LoVo (cell line): Measurements from ENCODE around the gene DAGLB.
"Not testable (repeated sequence)": the region's sequence is repeated elsewhere in the genome, so short reads cannot be mapped to it uniquely, and the experiment has no call there.

Experiments used
- DNase-seq: peaks from one replicate; pipeline ENCODE4 v3.0.0-alpha.2; 2016; ENCODE audit warnings: low spot score

DAGLB gene

GRCh38 chr7:6447581-6448199 lies at the start of gene DAGLB:
TSS of gene DAGLB (minus strand) at chr7:6447954. CDS start at chr7:6447842, 112 bp downstream.
- peak; percentile 100 for DNase-seq

DNA sequence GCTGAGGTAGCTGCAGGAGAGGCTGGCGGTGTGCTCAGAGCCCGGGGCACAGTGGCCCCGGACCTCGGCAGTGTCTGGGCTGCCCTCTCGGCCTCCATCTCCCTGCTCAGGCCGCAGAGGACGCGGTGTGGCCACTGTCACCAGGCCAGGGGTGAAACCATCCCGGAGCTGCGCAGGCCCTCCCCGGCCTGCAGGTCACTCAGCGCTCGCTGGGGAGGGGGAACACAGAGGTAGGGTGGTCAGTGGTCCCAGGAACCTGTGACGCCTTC lies 49.8 kb upstream of the DAGLB start:
- DNase-seq = no peak

DNA sequence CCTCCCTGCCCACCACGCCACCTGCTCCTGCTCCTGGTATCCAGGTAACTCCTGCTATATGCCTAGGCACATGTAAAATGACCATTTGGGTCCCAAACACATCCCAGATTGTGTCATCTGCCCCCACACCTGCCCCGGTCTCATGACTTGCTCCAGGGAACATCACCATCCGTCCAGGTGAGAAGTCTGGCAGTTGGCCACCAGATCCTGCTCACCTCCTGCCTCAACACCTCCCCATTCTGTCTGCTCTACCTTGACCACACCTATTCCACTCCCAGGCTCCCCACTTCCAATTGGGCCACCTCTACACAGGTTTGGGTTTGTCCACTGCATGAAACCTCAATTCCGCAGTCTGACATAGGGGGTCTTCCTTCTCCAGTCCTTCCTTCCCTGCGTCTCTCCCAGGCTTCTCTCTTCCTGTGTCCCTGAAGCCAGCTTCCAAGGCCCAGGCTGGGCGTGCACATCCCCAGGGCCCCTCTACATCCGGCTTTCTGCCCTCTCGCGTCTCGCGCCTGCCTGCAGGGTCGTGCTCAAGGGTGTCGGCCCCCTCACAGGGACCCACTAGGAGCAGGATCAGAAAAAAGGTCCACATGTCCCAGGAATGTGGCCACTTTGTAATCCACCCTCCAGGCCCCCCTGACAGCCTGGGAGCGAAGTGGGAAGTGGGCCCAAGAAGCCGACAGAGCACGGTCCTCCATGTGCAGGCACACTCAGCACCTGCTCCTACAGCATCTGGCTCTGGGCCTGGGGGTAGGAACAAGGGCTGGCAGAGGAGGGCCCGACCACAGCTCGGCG lies 49.3 kb upstream of the DAGLB start:
- no peak for DNase-seq

- no peak for DNase-seq
Observed at GRCh38 chr7:6495597-6496262, 48.0 kb upstream of the DAGLB start.

DNA sequence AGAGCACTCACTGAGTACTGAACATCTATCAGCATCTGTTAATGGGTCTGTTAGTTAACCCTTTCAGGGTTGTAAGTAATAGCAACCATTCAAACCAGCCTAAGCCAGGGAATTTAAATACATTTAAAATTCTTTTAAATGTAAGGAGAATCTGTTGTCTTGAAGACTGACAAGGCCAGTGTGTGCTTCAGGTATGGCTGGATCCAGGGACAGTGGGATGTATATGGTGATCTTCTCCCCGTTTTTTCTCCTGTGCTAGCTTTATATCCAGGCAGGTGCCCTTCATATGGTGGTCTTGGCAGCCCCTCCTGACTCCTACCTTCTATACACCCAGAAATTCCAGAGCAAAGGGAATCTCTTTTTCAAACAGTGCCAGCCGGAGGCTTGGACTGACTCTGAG lies 46.6 kb upstream of the DAGLB start:
- no peak for DNase-seq

- no peak for DNase-seq
Observed at GRCh38 chr7:6491194-6491593, 43.4 kb upstream of the DAGLB start.

GRCh38 chr7:6489612-6490011 lies 41.9 kb upstream of the DAGLB start:
- peak; percentile 54 for DNase-seq

DNA sequence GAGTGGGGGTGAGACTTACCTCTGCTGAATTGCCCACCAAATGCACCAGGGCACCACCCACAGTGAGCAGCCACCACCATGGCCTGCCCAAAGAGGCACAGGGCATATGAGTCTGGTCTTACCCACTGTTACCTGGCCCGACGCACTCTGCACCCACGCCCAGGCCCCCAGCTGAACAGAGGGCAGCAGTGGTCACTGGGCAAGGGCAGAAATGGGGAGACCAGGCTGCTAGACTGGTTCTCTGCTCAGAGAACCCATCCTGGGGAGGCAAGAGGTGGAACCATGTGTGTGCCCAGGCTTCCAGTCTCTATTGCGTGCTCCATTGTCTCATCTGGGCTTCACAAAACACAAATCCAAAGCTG lies 39.4 kb upstream of the DAGLB start:
- no peak for DNase-seq

DNA sequence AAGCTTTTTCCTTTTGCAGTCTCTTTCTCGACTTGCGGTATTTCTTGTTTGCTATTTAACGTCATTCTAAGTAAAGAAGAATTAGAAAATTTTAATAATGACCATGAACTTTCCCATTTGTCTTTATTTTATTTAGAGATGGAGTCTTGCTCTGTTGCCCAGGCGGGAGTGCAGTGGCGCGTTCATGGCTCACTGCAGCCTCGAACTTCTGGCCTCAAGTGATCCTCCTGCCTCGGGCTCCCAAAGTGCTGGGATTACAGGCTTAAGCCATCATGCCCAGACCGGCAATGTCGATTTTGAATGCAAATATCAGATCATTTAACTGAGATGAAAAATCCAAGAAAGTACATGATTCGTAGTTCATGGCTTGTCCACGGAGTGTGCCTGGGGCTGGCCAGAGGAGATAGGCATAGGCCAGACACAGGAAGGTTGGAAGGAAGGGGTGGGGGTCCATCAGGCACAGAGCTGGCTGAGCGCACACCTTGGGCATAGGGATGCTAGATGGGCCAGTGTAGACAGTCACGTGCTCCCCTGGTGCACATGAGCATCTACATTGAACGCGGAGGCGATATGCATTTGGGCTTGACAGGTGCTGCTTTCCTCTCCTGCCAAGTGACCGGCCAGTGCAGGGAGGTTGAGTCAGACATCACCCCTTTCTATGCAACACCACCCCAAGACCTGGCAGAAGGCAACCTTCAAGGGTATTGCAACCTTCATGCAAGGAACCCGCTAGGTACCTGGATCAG lies 38.9 kb upstream of the DAGLB start:
- no peak for DNase-seq

DNA sequence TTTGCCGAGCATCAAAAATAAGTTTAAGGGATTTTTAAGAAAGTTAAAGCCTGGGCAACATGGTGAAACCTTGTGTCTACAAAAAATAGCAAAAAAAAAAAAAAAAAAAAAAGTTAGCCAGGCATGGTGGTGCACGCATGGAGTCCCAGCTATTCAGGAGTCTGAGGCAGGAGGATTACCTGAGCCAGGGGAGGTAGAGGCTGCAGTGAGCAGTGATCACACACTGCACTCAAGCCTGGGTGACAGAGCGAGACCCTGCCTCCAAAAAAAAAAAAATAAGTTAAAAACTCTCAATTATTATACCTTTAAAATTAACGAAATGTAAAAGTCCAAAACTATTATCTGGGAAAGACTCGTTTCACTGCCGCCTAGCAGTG lies 35.0 kb upstream of the DAGLB start:
- DNase-seq = no peak

GRCh38 chr7:6482307-6482706 lies 34.6 kb upstream of the DAGLB start:
- DNase-seq = peak; percentile 53

GRCh38 chr7:6481445-6481844 lies 33.7 kb upstream of the DAGLB start:
- DNase-seq = no peak

- no peak for DNase-seq
Observed at GRCh38 chr7:6480323-6480660, 32.5 kb upstream of the DAGLB start.

GRCh38 chr7:6479067-6479466 lies 31.3 kb upstream of the DAGLB start:
- DNase-seq = no peak

DNA sequence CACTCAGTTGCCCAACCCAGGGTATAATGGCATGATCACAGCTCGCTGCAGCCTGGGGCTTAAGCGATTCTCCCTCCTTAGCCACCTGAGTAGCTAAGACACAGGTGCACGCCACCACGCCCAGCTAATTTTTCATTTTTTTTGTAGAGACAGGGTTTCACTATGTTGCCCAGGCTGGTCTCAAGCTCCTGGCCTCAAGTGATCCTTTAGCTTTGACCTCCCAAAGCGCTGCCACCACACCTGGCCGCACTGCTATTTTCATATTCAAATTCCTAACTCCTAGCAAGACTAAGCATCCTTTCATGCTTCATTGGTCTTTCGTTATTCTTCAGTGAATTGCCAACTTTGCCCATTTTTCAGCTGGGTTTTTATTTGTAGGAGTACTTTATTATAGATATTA lies 30.4 kb upstream of the DAGLB start:
- no peak for DNase-seq

DNA sequence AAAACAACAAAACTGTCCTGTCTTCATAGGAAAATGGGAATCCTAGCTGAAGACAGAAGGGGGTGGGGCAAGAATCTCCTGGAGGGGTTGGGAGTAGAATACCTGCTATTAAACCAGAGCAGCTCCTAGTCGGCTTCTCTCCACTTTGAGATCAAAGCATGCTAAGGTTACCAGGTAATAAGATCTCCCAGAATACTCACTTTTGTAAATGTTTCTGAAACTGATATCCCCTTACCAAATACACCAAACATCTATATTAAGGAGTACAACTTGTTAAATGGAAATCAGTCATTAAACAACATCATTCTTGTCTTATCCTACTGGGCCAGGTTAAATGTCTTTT lies 29.5 kb upstream of the DAGLB start:
- DNase-seq = no peak

GRCh38 chr7:6476596-6477317 lies 29.0 kb upstream of the DAGLB start:
- DNase-seq = no peak

DNA sequence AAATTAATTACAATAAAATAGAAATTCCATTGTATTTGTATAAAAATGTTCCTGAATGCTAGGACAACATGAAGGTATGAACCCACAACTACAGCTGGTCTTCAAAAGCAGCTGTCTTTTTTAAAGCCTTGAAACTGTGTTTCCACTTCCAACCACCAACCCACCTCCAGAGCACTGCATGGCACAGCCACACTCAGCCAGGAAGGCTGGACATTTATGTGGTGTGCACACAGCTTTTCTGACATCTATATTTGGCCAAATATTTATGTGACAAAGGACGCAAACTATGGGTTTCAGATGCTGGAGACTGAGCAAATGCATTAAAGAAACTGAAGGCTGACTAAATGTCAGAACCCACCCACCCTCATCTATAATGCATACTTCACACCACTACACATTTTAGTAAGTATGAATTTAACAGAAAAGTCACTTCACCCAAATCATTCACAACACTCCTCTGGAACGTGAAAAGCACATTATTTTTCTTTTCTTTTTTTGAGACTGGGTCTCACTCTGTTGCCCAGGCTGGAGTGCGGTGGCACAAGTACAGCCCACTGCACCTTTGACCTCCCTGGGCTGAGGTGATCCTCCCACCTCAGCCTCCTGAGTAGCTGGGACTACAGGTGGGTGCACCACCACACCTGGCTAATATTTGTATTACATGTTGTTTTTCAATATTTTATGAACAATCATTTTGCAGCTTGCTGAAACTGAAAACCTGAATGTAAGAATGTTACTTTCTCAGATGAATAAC lies 27.9 kb upstream of the DAGLB start:
- DNase-seq = no peak

DNA sequence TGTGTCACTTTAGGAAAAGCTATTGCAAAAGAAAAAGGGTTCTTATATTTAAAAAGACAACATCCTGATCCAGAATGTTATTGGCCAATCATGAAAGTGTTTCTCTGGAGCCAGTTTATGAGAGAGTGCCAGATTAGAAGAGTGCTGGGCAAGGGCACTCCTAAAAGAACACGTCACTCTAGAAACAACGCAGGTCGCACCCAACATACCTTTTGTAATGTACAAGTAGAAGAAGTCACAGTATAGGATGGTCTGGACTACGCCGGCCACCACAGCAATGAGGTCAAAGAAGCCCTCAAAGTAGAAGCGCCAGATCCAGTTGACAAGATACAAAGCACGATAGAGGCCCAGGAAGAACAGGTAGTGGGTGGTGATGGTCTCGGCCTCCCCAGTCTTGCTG lies 18.1 kb upstream of the DAGLB start:
- DNase-seq = no peak

GRCh38 chr7:6463609-6464008 lies 15.9 kb upstream of the DAGLB start:
- DNase-seq = not testable (repeated sequence)

- no peak for DNase-seq
Observed at GRCh38 chr7:6461946-6462550, 14.3 kb upstream of the DAGLB start.
